IPS DF 6.9 (cell line): Measurements from ENCODE around the gene NAA38.

ENCODE experiments used
- DNase-seq: peaks from one replicate; pipeline ENCODE4 v3.0.0-alpha.2; 2013; ENCODE audit warnings: low read depth, low spot score
- H3K27ac ChIP-seq: one replicate; pipeline ENCODE4 v1.5.1; 2013; ENCODE audit warnings: low read length, control low read depth
- H3K27me3 ChIP-seq: 2 replicates; pipeline ENCODE4 v1.6.1; 2013; ENCODE audit warnings: mild to moderate bottlenecking, low read length; ENCODE audit not compliant: control insufficient read depth, insufficient read depth
- H3K36me3 ChIP-seq: 2 replicates; pipeline ENCODE4 v1.6.1; 2013; ENCODE audit warnings: low read length; ENCODE audit not compliant: control insufficient read depth, insufficient read depth
- H3K4me1 ChIP-seq: 2 replicates; pipeline ENCODE4 v1.6.1; 2013; ENCODE audit warnings: low read length; ENCODE audit not compliant: control insufficient read depth, insufficient read depth
- H3K4me3 ChIP-seq: 2 replicates; pipeline ENCODE4 v1.5.1; 2013; ENCODE audit warnings: mild to moderate bottlenecking, low read length
- H3K9me3 ChIP-seq: 2 replicates; pipeline ENCODE4 v1.6.1; 2013; ENCODE audit warnings: low read length, inconsistent platforms; ENCODE audit not compliant: control insufficient read depth, insufficient read depth
- WGBS: extraction: QIAGEN DNeasy Blood & Tissue Kit; methylation state at CpG from one replicate; pipeline ENCODE4 v1.1.7; 2013; ENCODE audit warnings: mixed read lengths, missing lambda C conversion rate; ENCODE audit not compliant: insufficient read length, insufficient coverage; 5-methylcytosine and 5-hydroxymethylcytosine counted together

The NAA38 gene

DNA sequence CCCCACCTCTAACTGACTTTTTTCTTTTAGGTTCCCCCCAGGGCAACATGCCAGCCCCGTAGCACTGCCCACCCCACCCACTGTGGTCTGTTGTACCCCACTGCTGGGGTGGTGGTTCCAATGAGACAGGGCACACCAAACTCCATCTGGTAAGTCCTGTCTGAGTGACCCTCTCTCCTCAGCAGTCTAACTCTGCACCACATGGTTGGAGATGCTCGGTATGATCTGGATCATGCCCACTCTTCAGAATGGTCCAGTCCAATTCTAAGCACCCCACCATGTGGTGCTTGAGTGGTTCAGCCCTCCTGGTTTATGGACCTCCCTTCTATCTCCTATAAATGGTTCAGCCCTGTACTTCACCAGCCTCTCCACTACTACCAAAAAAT, 17.5 kb downstream of the NAA38 start:
- no CpG with 5 or more reads among the region's 2 CpGs for WGBS
- Histone ChIP-seq H3K4me1 (no peaks in the 10 kb centered on the region; the same call in 1 of the 2 replicates), H3K9me3 (no peaks in the 10 kb centered on the region), H3K4me3 (no peak overlapping the region), H3K27me3 (peaks cover 25% of the 10 kb centered on the region), H3K36me3 (no peaks in the 10 kb centered on the region), H3K27ac (no peak overlapping the region)
- DNase-seq = no peak

- Histone ChIP-seq H3K4me1 (no peaks in the 10 kb centered on the region; the same call in 1 of the 2 replicates), H3K9me3 (no peaks in the 10 kb centered on the region), H3K27me3 (peaks cover 25% of the 10 kb centered on the region), H3K27ac (no peak overlapping the region), H3K4me3 (no peak overlapping the region), H3K36me3 (no peaks in the 10 kb centered on the region)
- no CpG with 5 or more reads among the region's 6 CpGs for WGBS
- DNase-seq = no peak
Measured at GRCh38 chr17:7839190-7839875, 18.0 kb downstream of the NAA38 start.

- H3K4me3 ChIP-seq = no peak overlapping the region
- H3K36me3 ChIP-seq = no peaks in the 10 kb centered on the region
- no CpG with 5 or more reads among the region's 12 CpGs for WGBS
- H3K4me1 ChIP-seq = peaks cover 2% of the 10 kb centered on the region; the same call in 1 of the 2 replicates
- H3K9me3 ChIP-seq = no peaks in the 10 kb centered on the region
- H3K27me3 ChIP-seq = peaks cover 25% of the 10 kb centered on the region
- no peak overlapping the region for H3K27ac ChIP-seq
- no peak for DNase-seq
Measured at GRCh38 chr17:7838090-7839075, 19.0 kb downstream of the NAA38 start.

DNA sequence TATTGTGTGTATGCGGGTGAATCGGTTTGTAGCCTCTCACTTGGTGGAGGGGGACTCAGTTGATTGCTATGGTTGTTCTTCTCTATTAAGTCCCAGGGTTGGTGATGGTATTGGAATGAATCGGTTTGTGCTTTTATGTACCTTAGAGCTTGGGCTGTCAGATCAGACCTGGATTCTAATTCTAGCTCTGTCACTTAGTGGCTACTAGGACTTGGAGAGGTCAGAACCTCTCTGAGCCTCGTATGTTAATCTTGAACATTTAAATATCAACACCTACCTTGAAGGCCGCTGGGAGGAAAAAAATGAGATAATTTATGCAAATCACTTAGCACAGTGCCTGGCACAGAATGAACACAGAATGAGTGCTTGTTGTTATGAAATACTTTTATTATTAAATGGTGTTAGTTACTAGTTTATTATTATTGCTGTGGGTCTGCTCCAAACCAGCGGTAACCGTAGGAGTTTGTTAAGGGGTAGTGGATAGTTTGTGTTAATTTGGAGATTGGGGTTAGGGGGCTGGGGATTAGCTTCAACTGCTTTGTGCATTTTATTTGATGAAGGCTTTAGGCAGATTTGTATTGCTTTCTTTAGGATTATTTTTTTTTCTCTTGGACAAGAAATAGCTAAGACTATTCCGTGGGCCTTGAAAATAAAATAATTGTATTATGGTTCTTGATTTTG, 19.8 kb downstream of the NAA38 start:
- Histone ChIP-seq H3K4me1 (peaks cover 3% of the 10 kb centered on the region; the same call in 1 of the 2 replicates), H3K27me3 (peaks cover 29% of the 10 kb centered on the region), H3K9me3 (no peaks in the 10 kb centered on the region), H3K4me3 (no peak overlapping the region), H3K36me3 (no peaks in the 10 kb centered on the region), H3K27ac (no peak overlapping the region)
- no CpG with 5 or more reads among the region's 8 CpGs for WGBS
- no peak for DNase-seq

GRCh38 chr17:7836596-7837407, 20.6 kb downstream of the NAA38 start:
- WGBS = no CpG with 5 or more reads among the region's 19 CpGs
- Histone ChIP-seq H3K9me3 (no peaks in the 10 kb centered on the region), H3K36me3 (no peaks in the 10 kb centered on the region), H3K27me3 (peaks cover 29% of the 10 kb centered on the region), H3K27ac (no peak overlapping the region), H3K4me1 (peaks cover 3% of the 10 kb centered on the region; the same call in 1 of the 2 replicates), H3K4me3 (peak overlapping the region; percentile 64; the same call in 1 of the 2 replicates)
- peak; percentile 96 for DNase-seq

- H3K36me3 ChIP-seq = no peaks in the 10 kb centered on the region
- H3K4me3 ChIP-seq = peak overlapping the region; percentile 64; the same call in 1 of the 2 replicates
- no peak overlapping the region for H3K27ac ChIP-seq
- peaks cover 25% of the 10 kb centered on the region; the same call in 1 of the 2 replicates for H3K27me3 ChIP-seq
- peaks cover 3% of the 10 kb centered on the region; the same call in 1 of the 2 replicates for H3K4me1 ChIP-seq
- WGBS = no CpG with 5 or more reads among the region's 61 CpGs
- DNase-seq = no peak
- no peaks in the 10 kb centered on the region for H3K9me3 ChIP-seq
Measured at GRCh38 chr17:7835814-7836595, 21.4 kb downstream of the NAA38 start.

- no CpG with 5 or more reads among the region's 69 CpGs for WGBS
- peaks cover 16% of the 10 kb centered on the region; the same call in 1 of the 2 replicates for H3K27me3 ChIP-seq
Measured at GRCh38 chr17:7834957-7835813, 22.2 kb downstream of the NAA38 start.

GRCh38 chr17:7834542-7834956, 22.8 kb downstream of the NAA38 start:
- Histone ChIP-seq H3K27me3 (peaks cover 10% of the 10 kb centered on the region; the same call in 1 of the 2 replicates), H3K4me1 (peaks cover 3% of the 10 kb centered on the region; the same call in 1 of the 2 replicates), H3K4me3 (peak overlapping the region; percentile 64; the same call in 1 of the 2 replicates), H3K9me3 (no peaks in the 10 kb centered on the region), H3K27ac (no peak overlapping the region), H3K36me3 (no peaks in the 10 kb centered on the region)
- DNase-seq = no peak
- no CpG with 5 or more reads among the region's 20 CpGs for WGBS

More at GRCh38 chr17:7834957-7835813, 22.2 kb downstream of the NAA38 start:
- H3K4me1 ChIP-seq = peaks cover 3% of the 10 kb centered on the region; the same call in 1 of the 2 replicates
- H3K4me3 ChIP-seq = peak overlapping the region; percentile 64; the same call in 1 of the 2 replicates
- no peaks in the 10 kb centered on the region for H3K9me3 ChIP-seq
- no peak overlapping the region for H3K27ac ChIP-seq
- H3K36me3 ChIP-seq = no peaks in the 10 kb centered on the region
- no peak for DNase-seq
